Measurements from ENCODE around the gene ADD3.

The ADD3 gene

GRCh38 chr10:109963439-109963838 lies 44.3 kb upstream of the ADD3 start:
- FAIRE-seq = no peak
- no peak for TF ChIP-seq CTCF (IDR thresholded peaks at IDR 0.05; ENCODE audit: insufficient read depth, missing control alignments)
- no peak for DNase-seq (ENCODE audit: insufficient read length, low spot score)

GRCh38 chr10:109964318-109964717 lies 43.5 kb upstream of the ADD3 start:
- TF ChIP-seq CTCF (IDR thresholded peaks at IDR 0.05; ENCODE audit: insufficient read depth, missing control alignments) = no peak
- no peak for FAIRE-seq

GRCh38 chr10:109966961-109967738 lies 40.6 kb upstream of the ADD3 start:
- no peak for TF ChIP-seq CTCF (IDR thresholded peaks at IDR 0.05; ENCODE audit: insufficient read depth, missing control alignments)
- FAIRE-seq (no peak), DNase-seq (ENCODE audit: insufficient read length, low spot score) (no peak)

More at GRCh38 chr10:109964318-109964717, 43.5 kb upstream of the ADD3 start:
- DNase-seq (ENCODE audit: insufficient read length, low spot score) = no peak

GRCh38 chr10:109967739-109968088 lies 40.1 kb upstream of the ADD3 start:
- TF ChIP-seq CTCF (IDR thresholded peaks at IDR 0.05; ENCODE audit: insufficient read depth, missing control alignments) = no peak
- FAIRE-seq (no peak), DNase-seq (ENCODE audit: insufficient read length, low spot score) (no peak)

GRCh38 chr10:109968953-109969759 lies 38.6 kb upstream of the ADD3 start:
- no peak for DNase-seq (ENCODE audit: insufficient read length, low spot score)
- no peak for TF ChIP-seq CTCF (IDR thresholded peaks at IDR 0.05; ENCODE audit: insufficient read depth, missing control alignments)
- FAIRE-seq = no peak

- no peak for FAIRE-seq
- no peak for TF ChIP-seq CTCF (IDR thresholded peaks at IDR 0.05; ENCODE audit: insufficient read depth, missing control alignments)
- no peak for DNase-seq (ENCODE audit: insufficient read length, low spot score)
These were observed 37.9 kb upstream of the ADD3 start for GRCh38 chr10:109969760-109970346.

Measured in D721Med (cell line).